HepG2 (cell line): ENCODE measurements around the gene TCAF1. TPM values are rescaled to one million over a fixed set of nuclear protein-coding genes. Genes with fewer than 3 reads are reported as not detected.

Source experiments
- AGO2 ChIP-seq: fragments of 200-400 bp; formaldehyde crosslinking; optimal IDR thresholded peaks from 2 replicates; pipeline ENCODE3; 2017; ENCODE audit warnings: mild to moderate bottlenecking, low read depth, low read length, moderate library complexity
- AKAP8 ChIP-seq: sonication (generic); formaldehyde crosslinking; IDR thresholded peaks from 2 replicates; pipeline ENCODE4 v1.5.1; 2020; ENCODE audit warnings: mild to moderate bottlenecking, missing genetic modification reagents
- ESRRA ChIP-seq: sonication (generic); formaldehyde crosslinking; IDR thresholded peaks from 2 replicates; pipeline ENCODE4 v1.5.1; 2020; ENCODE audit warnings: mild to moderate bottlenecking, low read depth, missing genetic modification reagents
- FOXA3 ChIP-seq: IDR thresholded peaks from 2 replicates; pipeline ENCODE4 v1.6.1; 2016; ENCODE audit warnings: missing genetic modification reagents, missing compliant biosample characterization
- HES4 ChIP-seq: sonication (generic); formaldehyde crosslinking; IDR thresholded peaks from 2 replicates; pipeline ENCODE4 v1.9.0; 2021; ENCODE audit warnings: mild to moderate bottlenecking, missing genetic modification reagents, borderline replicate concordance
- ISL2 ChIP-seq: sonication (generic); formaldehyde crosslinking; IDR thresholded peaks from 2 replicates; pipeline ENCODE4 v1.5.0; 2020; ENCODE audit warnings: missing genetic modification reagents
- JDP2 ChIP-seq: sonication (generic); formaldehyde crosslinking; IDR thresholded peaks from 2 replicates; pipeline ENCODE4 v1.8.1; 2022; ENCODE audit warnings: missing genetic modification reagents, borderline replicate concordance
- JUND ChIP-seq: sonication (generic); formaldehyde crosslinking; IDR thresholded peaks from 2 replicates; pipeline ENCODE4 v1.8.0; 2022; ENCODE audit warnings: mild to moderate bottlenecking, missing genetic modification reagents
- KDM5B ChIP-seq: sonication (generic); formaldehyde crosslinking; IDR thresholded peaks from 2 replicates; pipeline ENCODE4 v1.4.0; 2020; ENCODE audit warnings: missing genetic modification reagents, mild to moderate bottlenecking, borderline replicate concordance
- MAFK ChIP-seq, 2 experiments: IDR thresholded peaks in 1 of 2; conservative IDR thresholded peaks in 1 of 2; 2 replicates each; pipeline ENCODE4 v1.6.1; 2011; ENCODE audit warnings: improper control_type of control experiment in 2 of 2, low read length in 2 of 2
- MIXL1 ChIP-seq: IDR thresholded peaks from 2 replicates; pipeline ENCODE4 v1.6.1; 2016
- NFYC ChIP-seq: IDR thresholded peaks from 2 replicates; pipeline ENCODE4 v1.6.1; 2016; ENCODE audit warnings: missing genetic modification reagents, missing compliant biosample characterization
- POGZ ChIP-seq: sonication (generic); formaldehyde crosslinking; IDR thresholded peaks from 2 replicates; pipeline ENCODE4 v1.4.0; 2020; ENCODE audit warnings: mild to moderate bottlenecking, missing genetic modification reagents
- RBM22 ChIP-seq: fragments of 200-400 bp; formaldehyde crosslinking; optimal IDR thresholded peaks from 2 replicates; pipeline ENCODE3; 2017; ENCODE audit warnings: mild to moderate bottlenecking, low read length, moderate library complexity
- RBM39 ChIP-seq: fragments of 200-400 bp; formaldehyde crosslinking; IDR thresholded peaks from one replicate; pipeline ENCODE4 v1.6.1; 2018; ENCODE audit warnings: antibody characterized with exemption, mild to moderate bottlenecking, low read depth, low read length; ENCODE audit not compliant: poor library complexity, severe bottlenecking
- REXO4 ChIP-seq: sonication (generic); formaldehyde crosslinking; IDR thresholded peaks from 2 replicates; pipeline ENCODE4 v1.8.0; 2022; ENCODE audit warnings: missing genetic modification reagents, mild to moderate bottlenecking, borderline replicate concordance
- RFXAP ChIP-seq: sonication (generic); formaldehyde crosslinking; IDR thresholded peaks from 2 replicates; pipeline ENCODE4 v1.4.0; 2020; ENCODE audit warnings: missing genetic modification reagents, borderline replicate concordance
- SP4 ChIP-seq: sonication (generic); formaldehyde crosslinking; IDR thresholded peaks from 2 replicates; pipeline ENCODE4 v1.8.1; 2023; ENCODE audit warnings: mild to moderate bottlenecking, missing genetic modification reagents
- SRSF4 ChIP-seq: fragments of 200-400 bp; formaldehyde crosslinking; IDR thresholded peaks from one replicate; pipeline ENCODE4 v1.6.1; 2018; ENCODE audit warnings: mild to moderate bottlenecking, low read depth, low read length, moderate library complexity; ENCODE audit not compliant: poor library complexity, severe bottlenecking
- ZFP91 ChIP-seq: sonication (generic); formaldehyde crosslinking; IDR thresholded peaks from 2 replicates; pipeline ENCODE4 v1.9.0; 2022; ENCODE audit warnings: missing genetic modification reagents, mild to moderate bottlenecking, borderline replicate concordance
- ZFY ChIP-seq: sonication (generic); formaldehyde crosslinking; IDR thresholded peaks from 2 replicates; pipeline ENCODE4 v1.4.0; 2020; ENCODE audit warnings: missing genetic modification reagents
- ZNF225 ChIP-seq: sonication (generic); formaldehyde crosslinking; IDR thresholded peaks from 2 replicates; pipeline ENCODE4 v1.4.0; 2020; ENCODE audit warnings: mild to moderate bottlenecking, missing genetic modification reagents
- ZNF263 ChIP-seq: sonication (generic); formaldehyde crosslinking; IDR thresholded peaks from 2 replicates; pipeline ENCODE4 v1.4.0; 2020; ENCODE audit warnings: missing genetic modification reagents
- ZNF350 ChIP-seq: sonication (generic); formaldehyde crosslinking; IDR thresholded peaks from 2 replicates; pipeline ENCODE4 v1.4.0; 2020; ENCODE audit warnings: mild to moderate bottlenecking, low read depth, missing genetic modification reagents, borderline replicate concordance
- ZNF354B ChIP-seq: sonication (generic); formaldehyde crosslinking; IDR thresholded peaks from 2 replicates; pipeline ENCODE4 v1.8.0; 2022; ENCODE audit warnings: mild to moderate bottlenecking, missing genetic modification reagents
- ZNF441 ChIP-seq: sonication (generic); formaldehyde crosslinking; IDR thresholded peaks from 2 replicates; pipeline ENCODE4 v1.7.0; 2021; ENCODE audit warnings: missing genetic modification reagents, borderline replicate concordance
- ZNF556 ChIP-seq: sonication (generic); formaldehyde crosslinking; IDR thresholded peaks from 2 replicates; pipeline ENCODE4 v1.4.0; 2020; ENCODE audit warnings: mild to moderate bottlenecking, missing genetic modification reagents, borderline replicate concordance
- ZNF816 ChIP-seq: sonication (generic); formaldehyde crosslinking; IDR thresholded peaks from 2 replicates; pipeline ENCODE4 v1.8.0; 2022; ENCODE audit warnings: missing genetic modification reagents, mild to moderate bottlenecking, borderline replicate concordance
- polyA plus RNA-seq, 8 experiments: library from polyadenylated mRNA; depleted of rRNA in 3 of 8; stranded (reverse) in 7 of 8; unstranded in 1 of 8; fragments of >200 nt; fragmentation: Illumina TruSeq in 4 of 8; extraction: Trizol in 4 of 8; gene quantifications; 2 replicates each; pipeline versions ENCODE4 v1.2.1 to v1.2.3, GENCODE V29; 2011 to 2016; ENCODE audit warnings: low read depth in 4 of 8, missing spikeins in 1 of 8, mixed read lengths in 1 of 8; ENCODE audit not compliant: insufficient read depth in 1 of 8
- total RNA-seq, 5 experiments: library from RNA; depleted of rRNA; stranded (reverse); fragments of >200 nt; fragmentation: Illumina TruSeq; extraction: Trizol; gene quantifications; 2 replicates each; pipeline ENCODE4 v1.2.3, GENCODE V29; 2016; ENCODE audit warnings: low read depth in 1 of 5
- TF ChIP-seq, protein P1 (sequence below): sonication (generic); formaldehyde crosslinking; IDR thresholded peaks from 2 replicates; pipeline ENCODE4 v1.8.0; 2022; ENCODE audit warnings: missing genetic modification reagents, mild to moderate bottlenecking, inconsistent platforms, borderline replicate concordance

Gene TCAF1
- total and polyA plus RNA-seq, 2 of the 13 experiments (the other 11 are each of a cell fraction or from before 2014, with no cell fraction given), result 36.2 to 101 TPM

GRCh38 chr7:143882604-143883078, 19.3 kb downstream of the TCAF1 start (continued):
- TF ChIP-seq ZNF816 (no peak), ZNF225 (CRISPR knock-in tag) (no peak), ZFY (CRISPR knock-in tag) (peak; percentile 11; the same call in 1 of the 2 replicates), ZNF263 (CRISPR knock-in tag) (peak; percentile 94), NFYC (no peak), ZNF441 (CRISPR knock-in tag) (peak; percentile 8; the same call in 1 of the 2 replicates), MAFK (conservative IDR thresholded peaks at IDR 0.05 in 1 of 2, IDR thresholded peaks at IDR 0.05 in 1 of 2; ENCODE audit: low read length in 2 of 2) (no peak), RBM39 (peak; percentile 63), SP4 (CRISPR knock-in tag) (no peak), REXO4 (CRISPR knock-in tag) (no peak), ESRRA (CRISPR knock-in tag) (no peak), FOXA3 (CRISPR knock-in tag) (0 out of 2 replicates have a peak, but pooled peaks have one; percentile 8), SRSF4 (no peak), AGO2 (peak; percentile 98), ZNF556 (CRISPR knock-in tag) (0 out of 2 replicates have a peak, but pooled peaks have one; percentile 13), AKAP8 (CRISPR knock-in tag) (peak; percentile 89; the same call in 1 of the 2 replicates), HES4 (CRISPR knock-in tag) (0 out of 2 replicates have a peak, but pooled peaks have one; percentile 11), RFXAP (peak; percentile 16; the same call in 1 of the 2 replicates), ZFP91 (0 out of 2 replicates have a peak, but pooled peaks have one; percentile 19), ZNF354B (CRISPR knock-in tag) (no peak), POGZ (CRISPR knock-in tag) (0 out of 2 replicates have a peak, but pooled peaks have one; percentile 53), MIXL1 (CRISPR knock-in tag) (0 out of 2 replicates have a peak, but pooled peaks have one; percentile 29), RBM22 (peak; percentile 91), ISL2 (CRISPR knock-in tag) (peak; percentile 51; the same call in 1 of the 2 replicates), ZNF350 (CRISPR knock-in tag) (no peak), JUND (CRISPR knock-in tag) (no peak), JDP2 (CRISPR knock-in tag) (no peak), KDM5B (CRISPR knock-in tag) (peak; percentile 48; the same call in 1 of the 2 replicates)
- TF ChIP-seq, protein P1, sequence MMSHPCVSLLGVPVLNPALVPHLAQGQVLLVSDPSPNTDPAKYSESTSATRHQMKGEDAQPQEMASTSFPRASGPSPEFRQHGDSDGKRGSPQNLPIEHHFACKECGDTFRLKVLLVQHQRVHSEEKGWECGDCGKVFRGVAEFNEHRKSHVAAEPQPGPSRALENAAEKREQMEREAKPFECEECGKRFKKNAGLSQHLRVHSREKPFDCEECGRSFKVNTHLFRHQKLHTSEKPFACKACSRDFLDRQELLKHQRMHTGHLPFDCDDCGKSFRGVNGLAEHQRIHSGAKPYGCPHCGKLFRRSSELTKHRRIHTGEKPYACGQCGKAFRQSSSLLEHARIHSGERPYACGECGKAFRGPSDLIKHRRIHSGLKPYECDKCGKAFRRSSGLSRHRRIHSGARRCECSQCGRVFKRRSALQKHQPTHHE (CRISPR knock-in tag), result 0 out of 2 replicates have a peak, but pooled peaks have one; percentile 30
